HG03442 (cell line): ENCODE measurements around the gene DCLRE1A.
"Not testable (repeated sequence)": the region's sequence is repeated elsewhere in the genome, so short reads cannot be mapped to it uniquely, and the experiment has no call there.

Experiments used
- ATAC-seq: cut with Tn5 transposase; IDR thresholded peaks from one replicate; pipeline ENCODE4 v1.9.1; 2021; ENCODE audit warnings: mild to moderate bottlenecking, moderate library complexity; ENCODE audit not compliant: unreplicated experiment

The DCLRE1A gene

DNA sequence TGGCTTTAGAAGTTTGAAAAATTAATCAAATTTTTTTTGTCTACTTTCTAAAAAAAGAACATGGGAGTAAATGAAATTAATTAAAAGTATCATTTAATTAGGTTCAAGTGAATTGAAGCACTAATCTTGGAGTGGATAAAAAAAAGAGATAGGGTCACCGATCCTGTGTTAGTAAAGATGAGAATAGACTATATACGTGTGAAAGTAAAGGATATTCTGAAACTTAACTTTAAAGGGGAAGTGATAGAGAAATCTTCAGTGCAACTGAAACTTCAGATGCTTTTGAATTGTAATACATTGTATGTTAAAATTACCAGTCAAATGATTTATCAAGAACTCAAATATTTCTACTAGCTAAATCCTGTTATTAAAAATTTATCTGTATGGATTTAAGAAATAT, 5.4 kb upstream of the DCLRE1A start:
- peak; percentile 52 for ATAC-seq

DNA sequence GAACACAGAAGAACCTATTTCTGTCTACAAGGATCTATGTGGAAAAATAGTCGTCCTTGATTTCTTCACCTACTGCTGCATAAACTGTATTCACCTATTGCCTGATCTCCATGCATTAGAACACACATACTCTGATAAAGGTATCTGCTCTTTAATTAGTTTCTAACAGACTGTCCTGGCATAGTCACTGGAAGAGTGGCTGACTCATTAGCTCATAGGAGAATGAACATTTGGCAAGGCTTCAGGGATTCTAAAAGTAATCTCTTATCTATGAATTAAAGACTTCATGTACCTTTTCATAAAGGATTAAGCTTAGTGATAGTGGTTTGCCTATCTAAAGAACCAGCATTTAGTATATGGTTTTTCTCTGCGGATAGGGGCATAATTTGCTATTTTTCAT, 4.7 kb upstream of the DCLRE1A start:
- ATAC-seq = no peak

DNA sequence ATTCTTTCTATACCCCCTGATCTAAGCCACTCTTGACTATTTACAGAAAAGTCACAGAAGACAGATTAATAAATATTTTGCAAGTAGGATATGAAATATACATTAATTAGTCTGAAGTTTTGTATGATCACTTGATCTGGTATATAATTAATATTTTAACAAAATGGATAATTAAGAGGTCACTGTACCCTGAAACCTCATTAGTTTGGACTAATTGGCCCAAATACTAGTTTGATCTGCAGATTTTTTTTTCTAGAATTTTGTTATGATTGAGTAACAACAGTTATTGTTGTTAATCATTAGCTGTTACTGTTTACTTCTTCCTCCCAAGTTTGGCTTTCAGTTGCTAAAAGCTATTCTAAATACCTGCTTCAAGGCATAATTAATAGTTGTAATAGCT, 3.3 kb upstream of the DCLRE1A start:
- ATAC-seq = no peak

DNA sequence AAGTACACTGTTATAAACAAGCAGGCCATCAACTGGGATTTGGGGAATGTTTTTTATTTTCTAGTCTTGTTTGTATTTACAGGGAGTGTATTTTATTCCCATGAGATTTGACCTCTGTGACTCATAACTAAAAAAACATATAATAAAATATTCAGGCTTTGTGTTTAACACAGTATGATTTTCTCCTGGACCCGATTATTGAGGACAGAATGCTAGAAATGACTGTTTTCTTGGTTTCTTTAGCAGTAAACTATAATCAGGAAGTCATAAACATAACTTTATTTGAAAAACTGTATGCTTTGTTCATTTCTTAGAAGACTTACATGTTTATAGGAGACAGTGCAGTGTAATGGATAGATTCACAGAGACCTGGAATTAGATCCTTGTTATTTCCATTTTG, 2.7 kb upstream of the DCLRE1A start:
- ATAC-seq = no peak

DNA sequence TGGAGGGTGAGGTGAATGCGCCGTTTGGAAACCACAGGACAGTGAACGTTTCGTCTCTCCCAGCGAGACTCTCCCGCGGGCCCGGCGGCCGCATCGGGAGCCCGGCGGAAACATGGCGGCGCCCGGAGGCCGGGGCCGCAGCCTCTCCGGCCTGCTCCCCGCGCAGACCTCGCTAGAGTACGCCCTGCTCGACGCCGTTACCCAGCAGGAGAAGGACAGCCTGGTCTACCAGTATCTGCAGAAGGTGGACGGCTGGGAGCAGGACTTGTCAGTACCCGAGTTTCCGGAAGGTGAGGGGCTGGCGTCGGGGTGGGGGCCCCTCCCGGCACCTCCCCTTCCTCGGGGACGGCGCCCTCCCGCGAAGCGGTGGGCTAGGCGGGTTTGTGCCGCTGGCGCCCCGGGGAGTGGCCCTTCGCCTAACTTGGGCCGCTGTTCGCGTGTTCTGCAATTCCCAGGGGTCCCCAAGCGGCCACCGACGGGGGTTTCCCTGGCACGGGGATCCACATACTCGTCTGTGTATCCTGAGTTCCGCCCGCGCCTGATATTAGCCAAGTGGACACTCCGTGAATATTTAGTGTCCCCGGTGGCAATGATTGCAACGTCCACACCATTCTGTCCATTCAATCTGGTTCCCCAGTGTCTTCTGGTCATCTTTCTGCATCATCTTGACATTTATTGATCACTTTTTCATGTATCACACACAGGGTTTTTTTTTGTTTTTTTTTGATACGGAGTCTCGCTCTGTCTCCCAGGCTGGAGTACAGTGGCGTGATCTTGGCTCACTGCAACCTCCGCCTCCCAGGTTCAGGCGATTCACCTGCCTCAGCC, 1.1 kb upstream of the DCLRE1A start:
- ATAC-seq = peak; percentile 33

DNA sequence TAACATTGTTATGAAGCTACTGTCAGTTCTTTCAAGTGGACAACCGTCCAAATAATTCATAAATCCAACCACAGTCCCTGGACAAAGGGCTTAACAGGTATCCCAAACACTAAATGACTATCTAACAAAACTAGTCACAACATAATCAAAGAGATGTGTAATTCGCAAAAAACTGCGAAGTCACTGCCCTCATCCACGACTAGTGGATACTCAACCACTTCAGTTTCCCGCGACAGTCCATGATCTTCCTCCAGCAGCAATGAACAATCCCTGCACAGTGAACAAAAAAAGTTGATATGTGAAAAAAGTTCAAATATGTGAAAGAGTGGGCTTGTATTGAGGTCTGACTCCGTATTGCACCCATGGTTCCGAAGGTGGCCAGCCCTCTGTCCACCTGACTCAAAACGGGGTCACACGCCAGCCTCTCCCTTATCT, 287 bp downstream of the DCLRE1A start:
- no peak for ATAC-seq

DNA sequence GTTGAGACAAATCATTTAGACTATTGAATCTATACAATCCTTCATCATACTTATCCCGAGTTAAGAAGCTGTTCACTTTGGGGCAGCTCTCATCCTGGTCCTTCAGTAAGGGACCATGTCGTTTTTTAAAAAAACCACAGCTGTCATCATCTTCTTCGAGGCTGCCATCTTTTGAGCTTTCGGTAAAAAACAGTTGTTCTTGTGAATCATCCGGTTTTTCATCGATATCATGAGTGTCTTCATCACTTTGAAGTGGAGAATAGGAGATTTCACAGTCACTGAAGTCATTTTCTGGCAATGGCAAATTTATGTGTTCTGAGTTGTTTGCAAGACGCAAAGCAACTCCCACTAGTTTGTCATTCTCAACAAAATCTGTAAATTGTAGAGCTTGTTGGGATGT, 3.9 kb downstream of the DCLRE1A start:
- no peak for ATAC-seq

DNA sequence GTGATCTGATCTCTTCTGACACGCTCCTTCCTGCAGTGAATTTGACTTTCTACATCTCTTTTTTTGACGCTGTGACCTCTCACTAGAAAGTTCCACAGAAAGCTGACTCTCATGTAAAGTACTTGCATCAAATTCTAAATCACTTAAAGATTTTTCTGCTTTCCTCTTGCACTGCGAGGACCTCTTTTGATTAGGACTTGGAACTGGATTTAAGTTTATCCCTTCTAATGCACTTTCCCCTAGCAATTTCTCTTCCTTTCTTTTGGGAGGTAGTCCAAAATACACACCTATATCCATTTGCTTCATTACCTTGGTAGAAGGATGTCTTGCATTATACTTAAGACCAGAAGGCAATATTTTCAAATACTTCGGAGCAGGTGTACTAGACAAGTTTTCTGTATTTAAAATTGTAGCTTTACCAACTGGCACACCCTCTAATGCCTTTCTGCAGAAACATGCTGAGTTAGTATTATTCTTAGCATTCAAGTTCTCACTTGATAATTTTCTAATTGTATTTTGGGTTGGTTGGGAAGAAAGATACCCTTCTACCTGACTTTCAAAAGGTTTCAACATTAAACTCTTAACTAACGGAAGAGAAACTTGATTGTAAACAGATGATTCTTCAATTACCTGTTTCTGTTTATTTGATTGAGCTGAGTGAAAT, 4.6 kb downstream of the DCLRE1A start:
- no peak for ATAC-seq

DNA sequence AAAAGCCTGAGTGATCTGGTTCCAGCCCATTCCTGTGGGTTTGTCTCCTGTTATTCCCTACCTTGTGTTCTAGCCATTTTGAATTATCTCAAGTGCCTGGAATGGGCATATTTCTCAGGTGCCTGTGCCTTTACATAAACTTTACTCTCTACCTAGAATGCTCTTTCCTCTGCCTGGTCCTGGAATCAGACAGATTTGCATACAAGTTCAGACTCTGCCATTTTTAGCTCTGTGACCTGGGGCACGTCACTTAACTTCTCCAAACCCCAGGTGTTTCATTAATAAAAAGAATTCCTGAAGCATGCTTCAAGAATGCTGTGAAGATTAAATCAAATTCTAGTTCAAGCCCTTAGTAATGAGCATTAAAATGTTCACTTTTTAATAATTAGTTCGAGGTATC, 7.8 kb downstream of the DCLRE1A start:
- no peak for ATAC-seq

DNA sequence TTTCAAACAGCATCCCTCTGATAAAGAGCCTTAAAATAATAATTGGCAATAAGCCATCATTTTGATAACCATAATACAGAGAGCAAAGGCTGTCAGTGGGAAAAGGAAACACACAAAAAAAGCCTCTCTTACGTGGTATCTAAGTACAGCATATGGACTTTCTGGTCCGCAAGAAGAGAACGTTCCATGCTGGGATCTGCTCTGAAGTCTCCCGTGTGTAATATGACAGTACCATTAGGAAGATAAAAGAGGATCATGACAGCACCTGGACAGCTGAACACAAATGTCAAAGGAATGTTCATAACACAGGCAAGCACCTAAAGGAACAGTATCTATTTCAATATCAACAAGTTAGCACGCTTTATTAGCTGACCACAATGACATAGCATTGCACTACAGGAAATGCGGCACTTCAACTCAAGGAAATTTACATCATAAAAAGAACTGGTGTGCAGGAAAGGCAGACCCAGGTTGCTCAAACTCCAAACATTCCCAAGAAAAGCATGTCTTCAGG, 9.9 kb downstream of the DCLRE1A start:
- ATAC-seq = no peak

DNA sequence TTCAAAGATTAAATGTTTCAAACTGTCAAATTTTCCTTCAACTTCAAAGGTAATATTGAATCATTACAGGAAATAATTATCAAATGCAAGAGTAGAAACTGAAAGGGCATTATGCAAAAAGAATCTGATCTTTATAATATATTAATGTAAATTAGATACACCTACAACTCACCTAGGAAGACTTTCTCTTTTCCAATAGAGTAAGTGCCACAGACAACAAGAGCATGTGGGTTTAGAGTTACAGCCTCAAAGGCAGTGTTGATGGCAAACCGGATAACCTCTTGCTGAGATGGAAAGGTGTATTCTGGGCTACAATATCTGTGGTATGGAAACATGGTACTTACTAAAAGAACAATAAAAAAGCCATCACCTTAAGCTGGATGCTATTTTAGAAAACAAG, 11.7 kb downstream of the DCLRE1A start:
- ATAC-seq = no peak

DNA sequence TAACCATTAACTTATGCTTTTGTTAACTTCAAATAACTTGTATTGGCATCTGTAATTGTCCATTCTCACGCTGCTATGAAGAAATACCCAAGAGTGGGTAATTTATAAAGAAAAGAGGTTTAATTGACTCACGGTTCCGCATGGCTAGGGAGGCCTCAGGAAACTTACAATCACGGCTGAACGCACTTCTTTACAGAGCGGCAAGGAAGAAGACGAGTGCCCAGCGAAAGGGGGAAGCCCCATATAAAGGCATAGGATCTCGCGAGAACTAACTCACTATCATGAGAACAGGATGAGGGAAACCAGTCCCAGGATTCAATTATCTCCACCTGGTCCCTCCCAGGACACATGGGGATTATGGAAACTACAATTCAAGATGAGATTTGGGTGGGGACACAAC, 25.3 kb downstream of the DCLRE1A start:
- not testable (repeated sequence) for ATAC-seq

DNA sequence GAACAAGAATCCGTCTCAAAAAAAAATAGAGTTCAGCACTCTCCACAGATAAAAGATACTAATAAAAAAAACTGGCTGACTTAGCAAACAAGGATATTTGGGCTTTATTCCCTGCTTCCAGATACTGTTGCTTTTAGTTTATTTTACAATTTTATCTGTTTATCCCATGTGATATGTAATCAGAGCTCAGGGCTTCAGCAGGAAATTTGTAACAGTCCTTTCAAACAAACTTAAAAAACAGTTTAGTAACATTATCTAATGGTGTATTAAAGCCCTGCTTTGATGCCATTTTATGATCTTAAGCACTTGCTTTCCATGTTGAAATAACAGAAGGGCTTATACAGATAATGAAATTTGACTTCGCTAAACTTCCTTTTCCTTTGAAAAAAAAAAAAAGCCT, 28.1 kb downstream of the DCLRE1A start:
- no peak for ATAC-seq

DNA sequence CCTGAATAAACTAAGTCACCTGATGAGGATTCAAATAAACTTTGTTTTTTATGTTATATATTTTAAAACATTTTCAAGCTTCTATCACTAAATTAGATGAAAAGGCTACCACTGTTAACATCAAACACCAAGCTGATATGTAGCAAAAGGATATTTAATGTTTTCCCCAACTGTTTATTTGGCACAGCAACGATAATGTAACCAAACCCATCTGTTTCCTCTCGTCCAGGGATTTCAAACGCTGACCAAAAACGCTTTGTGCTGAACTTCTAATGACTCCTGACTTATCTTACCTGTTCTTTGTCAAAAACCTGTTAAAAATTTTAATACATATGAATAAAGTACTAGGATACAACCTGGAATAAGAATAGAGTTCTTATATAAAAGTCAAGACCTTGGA, 30.5 kb downstream of the DCLRE1A start:
- no peak for ATAC-seq

DNA sequence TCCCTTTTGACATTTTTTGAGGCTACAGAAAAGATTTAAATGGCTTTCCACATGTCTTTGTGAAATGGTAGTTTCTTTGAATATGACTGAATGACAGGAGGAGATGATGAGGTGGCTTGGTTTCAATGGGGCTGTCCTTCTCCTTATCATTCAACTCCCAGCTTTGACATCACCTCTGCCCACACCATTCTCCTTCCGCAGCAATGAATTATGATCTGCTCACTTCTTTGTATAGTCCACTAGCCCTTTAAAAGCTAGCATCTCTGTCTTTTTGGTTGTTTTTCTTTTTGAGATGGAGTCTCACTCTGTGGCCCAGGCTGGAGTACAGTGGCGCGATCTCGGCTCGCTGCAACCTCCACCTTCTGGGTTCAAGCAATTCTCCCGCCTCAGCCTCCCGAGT, 31.7 kb downstream of the DCLRE1A start:
- no peak for ATAC-seq

DNA sequence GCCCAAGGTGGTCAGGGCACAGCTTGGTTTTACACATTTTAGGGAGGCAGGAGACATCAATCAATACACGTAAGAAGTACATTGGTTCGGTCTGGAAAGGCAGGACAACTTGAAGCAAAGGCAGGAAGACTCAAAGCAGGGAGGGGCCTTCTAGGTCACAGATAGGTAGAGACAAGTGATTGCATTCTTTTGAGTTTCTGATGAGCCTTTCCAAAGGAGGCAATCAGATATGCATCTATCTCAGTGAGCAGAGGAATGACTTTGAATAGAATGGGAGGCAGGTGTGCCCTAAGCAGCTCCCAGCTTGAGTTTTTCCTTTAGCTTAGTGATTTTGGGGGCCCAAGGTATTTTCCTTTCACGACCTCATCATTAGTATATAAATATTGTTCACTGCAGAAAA, 32.6 kb downstream of the DCLRE1A start:
- ATAC-seq = not testable (repeated sequence)

DNA sequence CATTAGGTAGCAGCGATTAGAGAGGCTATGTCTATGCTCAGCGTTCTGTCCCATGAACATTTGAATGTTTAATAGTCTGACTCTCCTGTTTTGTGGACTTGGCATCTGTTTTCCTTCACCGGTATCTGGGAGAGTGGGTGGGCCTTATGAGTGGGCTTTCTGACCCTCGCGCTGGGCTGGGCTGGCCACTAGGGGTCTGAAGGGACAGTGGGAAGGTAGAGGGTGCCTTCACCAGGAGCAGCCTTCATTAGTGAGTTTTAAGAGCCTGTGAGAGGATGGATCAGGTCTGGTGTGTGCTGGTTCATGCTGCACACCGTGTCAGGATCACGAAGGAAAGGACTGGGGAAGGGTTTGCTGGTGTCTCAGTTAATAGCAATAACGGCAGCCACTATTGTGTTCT, 33.4 kb downstream of the DCLRE1A start:
- no peak for ATAC-seq

DNA sequence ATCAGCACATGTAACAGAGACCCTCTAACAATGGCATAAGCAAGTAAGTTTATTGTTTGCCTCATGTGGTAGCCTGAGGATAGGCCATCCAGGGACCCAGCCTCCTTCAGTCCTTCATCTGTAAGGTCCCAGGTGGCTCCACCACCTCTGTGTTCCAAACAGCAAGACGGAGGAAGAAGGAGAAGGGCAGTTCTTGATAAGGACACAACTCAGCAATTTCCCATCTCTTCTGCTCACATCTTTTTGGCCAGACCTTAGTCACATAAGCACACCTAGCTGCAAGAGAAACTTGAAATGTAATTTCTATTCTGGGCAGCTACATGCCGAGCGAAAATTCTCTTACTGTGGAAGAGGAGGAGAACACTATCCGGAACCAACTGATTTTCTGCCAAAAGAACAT, 33.9 kb downstream of the DCLRE1A start:
- no peak for ATAC-seq

DNA sequence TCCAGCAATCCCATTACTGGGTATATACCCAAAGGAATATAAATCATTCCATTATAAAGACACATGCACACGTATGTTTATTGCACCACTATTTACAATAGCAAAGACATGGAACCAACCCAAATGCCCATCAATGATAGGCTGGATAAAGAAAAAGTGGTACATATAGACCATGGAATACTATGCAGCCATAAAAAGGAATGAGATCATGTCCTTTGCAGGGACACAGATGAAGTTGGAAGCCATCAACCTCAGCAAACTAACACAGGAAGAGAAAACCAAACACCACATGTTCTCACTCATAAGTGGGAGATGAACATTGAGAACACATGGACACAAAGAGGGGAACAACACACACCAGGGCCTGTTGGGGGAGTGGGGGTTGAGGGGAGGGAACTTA, 39.2 kb downstream of the DCLRE1A start:
- not testable (repeated sequence) for ATAC-seq

DNA sequence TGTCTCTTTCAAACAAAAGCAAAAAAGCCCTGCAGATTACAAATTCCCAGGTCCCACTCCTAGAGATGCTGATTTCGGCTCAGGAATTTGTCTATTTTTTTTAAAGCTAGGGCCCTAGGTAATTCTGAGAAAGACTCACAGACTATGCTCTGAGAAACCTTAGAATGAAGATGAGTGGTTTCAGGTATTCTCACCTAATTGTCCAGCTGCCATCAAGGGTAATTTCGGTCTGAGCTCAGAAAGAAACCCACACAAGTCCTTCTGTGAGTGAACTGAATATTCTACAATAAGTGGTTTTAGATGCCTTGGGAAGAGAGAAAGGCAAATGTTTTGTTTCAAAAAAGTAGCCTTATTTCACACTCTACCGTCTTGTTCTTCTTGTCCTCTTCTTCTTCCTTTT, 45.7 kb downstream of the DCLRE1A start:
- no peak for ATAC-seq

DNA sequence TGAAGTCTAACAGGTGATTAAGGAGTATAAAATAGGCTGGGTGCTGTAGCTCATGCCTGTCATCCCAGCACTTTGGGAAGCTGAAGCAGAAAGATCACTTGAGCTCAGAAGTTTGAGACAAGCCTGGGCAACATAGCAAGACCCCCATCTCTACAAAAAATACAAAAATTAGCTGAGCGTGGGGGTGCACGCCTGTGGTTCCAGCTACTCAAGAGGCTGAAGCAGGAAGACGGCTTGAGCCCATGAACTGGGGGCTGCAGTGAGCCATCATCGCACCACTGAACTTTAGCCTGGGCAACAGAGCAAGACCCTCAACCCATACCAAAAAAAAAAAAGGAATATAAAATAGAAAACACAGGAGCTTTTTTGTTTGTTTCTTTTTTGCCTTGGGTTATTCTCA, 47.4 kb downstream of the DCLRE1A start:
- ATAC-seq = no peak

DNA sequence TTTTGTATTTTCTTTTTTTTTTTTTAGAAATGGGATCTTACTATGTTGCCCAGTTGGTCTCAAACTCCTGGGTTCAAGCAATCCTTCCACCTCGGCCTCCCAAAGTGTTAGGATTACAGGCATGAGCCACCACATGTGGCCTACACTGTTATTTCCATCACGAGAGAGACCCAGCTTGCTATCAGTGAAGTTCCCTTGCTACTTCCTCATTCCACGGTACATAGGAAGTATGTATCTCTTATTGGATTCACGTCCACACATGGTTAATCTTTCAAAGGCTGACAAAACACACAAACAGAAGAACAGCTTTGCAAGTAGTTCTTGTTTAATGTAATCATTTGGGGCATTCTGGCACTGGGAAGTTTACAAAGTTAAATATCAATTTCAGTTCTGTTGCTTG, 50.9 kb downstream of the DCLRE1A start:
- no peak for ATAC-seq
